ENCODE measurements around the gene IQCF5.

DNA sequence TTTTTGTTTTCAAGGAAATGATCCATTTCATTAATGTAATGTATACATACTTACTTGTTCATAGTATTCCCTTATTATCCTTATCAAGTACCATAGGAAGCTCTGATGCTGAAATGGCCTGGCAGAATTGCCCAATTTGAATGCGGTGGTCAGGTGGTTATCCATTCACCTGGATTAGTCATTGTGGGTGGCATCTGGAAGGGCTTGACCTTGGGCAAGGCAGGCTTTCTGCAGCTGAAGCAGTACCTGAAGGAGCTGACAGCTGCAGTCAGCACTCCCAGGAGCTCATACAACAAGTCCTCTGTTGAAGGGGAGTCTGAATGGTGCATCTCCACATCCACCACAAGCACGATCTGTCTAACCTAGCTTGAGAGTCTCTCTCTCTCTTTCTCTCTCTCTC, 12.2 kb upstream of the IQCF5 start:
- TF ChIP-seq, protein P1, sequence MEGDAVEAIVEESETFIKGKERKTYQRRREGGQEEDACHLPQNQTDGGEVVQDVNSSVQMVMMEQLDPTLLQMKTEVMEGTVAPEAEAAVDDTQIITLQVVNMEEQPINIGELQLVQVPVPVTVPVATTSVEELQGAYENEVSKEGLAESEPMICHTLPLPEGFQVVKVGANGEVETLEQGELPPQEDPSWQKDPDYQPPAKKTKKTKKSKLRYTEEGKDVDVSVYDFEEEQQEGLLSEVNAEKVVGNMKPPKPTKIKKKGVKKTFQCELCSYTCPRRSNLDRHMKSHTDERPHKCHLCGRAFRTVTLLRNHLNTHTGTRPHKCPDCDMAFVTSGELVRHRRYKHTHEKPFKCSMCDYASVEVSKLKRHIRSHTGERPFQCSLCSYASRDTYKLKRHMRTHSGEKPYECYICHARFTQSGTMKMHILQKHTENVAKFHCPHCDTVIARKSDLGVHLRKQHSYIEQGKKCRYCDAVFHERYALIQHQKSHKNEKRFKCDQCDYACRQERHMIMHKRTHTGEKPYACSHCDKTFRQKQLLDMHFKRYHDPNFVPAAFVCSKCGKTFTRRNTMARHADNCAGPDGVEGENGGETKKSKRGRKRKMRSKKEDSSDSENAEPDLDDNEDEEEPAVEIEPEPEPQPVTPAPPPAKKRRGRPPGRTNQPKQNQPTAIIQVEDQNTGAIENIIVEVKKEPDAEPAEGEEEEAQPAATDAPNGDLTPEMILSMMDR (conservative IDR thresholded peaks at IDR 0.05 in 1 of 2, IDR thresholded peaks at IDR 0.05 in 1 of 2; ENCODE audit: low read depth in 1 of 2, low read length in 2 of 2): no peak
- TF ChIP-seq EZH2 (IDR thresholded peaks at IDR 0.05; ENCODE audit: low read length, missing control alignments): no peak

All from fibroblast of lung (primary cell).